GM23338 (cell line): ENCODE data around the gene PITX1. TPM values are rescaled to one million over a fixed set of nuclear protein-coding genes. Genes with fewer than 3 reads are reported as not detected.

Experiments used
- ATAC-seq: fragments of 200-7000 bp; cut with Tn5 transposase; 3 replicates; pipeline ENCODE4 v1.9.1; 2020
- DNase-seq: peaks from one replicate; pipeline ENCODE4 v3.0.0-alpha.2; 2015; ENCODE audit warnings: low spot score
- H2AFZ ChIP-seq: fragments of 200-600 bp; sonication (generic); 2 replicates; pipeline ENCODE4 v1.8.0; 2016; ENCODE audit warnings: antibody characterized with exemption, mild to moderate bottlenecking, moderate library complexity
- H3F3A ChIP-seq: fragments of 200-600 bp; sonication (generic); replicated peaks from 2 replicates; pipeline ENCODE4 v1.8.0; 2017; ENCODE audit warnings: antibody characterized with exemption, mixed run types, low read depth
- H3K27ac ChIP-seq: fragments of 200-600 bp; sonication (generic); 2 replicates; pipeline ENCODE4 v1.6.1; 2016; ENCODE audit warnings: low read depth
- H3K27me3 ChIP-seq: fragments of 200-600 bp; sonication (generic); 2 replicates; pipeline ENCODE4 v1.8.0; 2016; ENCODE audit warnings: mild to moderate bottlenecking, mixed run types, moderate library complexity; ENCODE audit not compliant: insufficient read depth
- H3K36me3 ChIP-seq: fragments of 200-600 bp; sonication (generic); 2 replicates; pipeline ENCODE4 v1.8.0; 2016; ENCODE audit warnings: mild to moderate bottlenecking; ENCODE audit not compliant: insufficient read depth
- H3K4me1 ChIP-seq: fragments of 200-600 bp; sonication (generic); 2 replicates; pipeline ENCODE4 v1.8.0; 2016; ENCODE audit warnings: mild to moderate bottlenecking, moderate library complexity; ENCODE audit not compliant: insufficient read depth
- H3K4me2 ChIP-seq: fragments of 200-600 bp; sonication (generic); 2 replicates; pipeline ENCODE4 v1.7.1; 2017; ENCODE audit warnings: mixed run types
- H3K4me3 ChIP-seq: fragments of 200-600 bp; sonication (generic); 2 replicates; pipeline ENCODE4 v1.6.1; 2016; ENCODE audit warnings: mixed run types
- H3K79me2 ChIP-seq: fragments of 200-600 bp; sonication (generic); replicated peaks from 2 replicates; pipeline ENCODE4 v1.8.0; 2017; ENCODE audit warnings: mild to moderate bottlenecking; ENCODE audit not compliant: insufficient read depth
- H3K9me2 ChIP-seq: fragments of 200-600 bp; sonication (generic); 2 replicates; pipeline ENCODE4 v1.8.0; 2017; ENCODE audit not compliant: insufficient read depth
- H4K20me1 ChIP-seq: fragments of 200-600 bp; sonication (generic); replicated peaks from 2 replicates; pipeline ENCODE4 v1.8.0; 2017; ENCODE audit warnings: mild to moderate bottlenecking; ENCODE audit not compliant: insufficient read depth
- H3K27ac Mint-ChIP-seq: 2 replicates; pipeline ENCODE4 v1.8.0; 2020; ENCODE audit warnings: inconsistent platforms, mild to moderate bottlenecking, moderate library complexity, mixed read lengths
- H3K27me3 Mint-ChIP-seq: 3 replicates; pipeline ENCODE4 v1.8.0; 2022; ENCODE audit warnings: low read depth, mild to moderate bottlenecking, moderate library complexity, mixed read lengths, inconsistent platforms; ENCODE audit not compliant: insufficient read depth, poor library complexity
- H3K36me3 Mint-ChIP-seq: 3 replicates; pipeline ENCODE4 v1.8.0; 2021; ENCODE audit warnings: low read depth, mild to moderate bottlenecking, inconsistent platforms, moderate library complexity, mixed read lengths
- H3K4me1 Mint-ChIP-seq: 3 replicates; pipeline ENCODE4 v1.8.0; 2020; ENCODE audit warnings: mild to moderate bottlenecking, inconsistent platforms, mixed read lengths
- H3K4me3 Mint-ChIP-seq: 3 replicates; pipeline ENCODE4 v1.8.0; 2021; ENCODE audit warnings: moderate library complexity, mild to moderate bottlenecking, inconsistent platforms, mixed read lengths
- H3K9me3 Mint-ChIP-seq: 3 replicates; pipeline ENCODE4 v1.8.0; 2020; ENCODE audit warnings: moderate library complexity, mild to moderate bottlenecking, inconsistent platforms, mixed read lengths
- EZH2 ChIP-seq: fragments of 200-600 bp; sonication (generic); IDR thresholded peaks from one replicate; pipeline ENCODE4 v1.8.0; 2017; ENCODE audit warnings: antibody characterized with exemption, mild to moderate bottlenecking, low read depth; ENCODE audit not compliant: unreplicated experiment
- EZH2phosphoT487 ChIP-seq: fragments of 200-600 bp; sonication (generic); IDR thresholded peaks from one replicate; pipeline ENCODE4 v1.8.1; 2018; ENCODE audit warnings: antibody characterized with exemption; ENCODE audit not compliant: unreplicated experiment
- ZNF331 ChIP-seq: fragments of 250-450 bp; sonication (Bioruptor Pico); IDR thresholded peaks from 2 replicates; pipeline ENCODE4 v1.5.0; 2020; ENCODE audit warnings: low read depth, mild to moderate bottlenecking, moderate library complexity
- polyA plus RNA-seq: library from polyadenylated mRNA; unstranded; fragments of >200 nt; fragmentation: Nextera tagmentation; extraction: Ambion mirVana; gene quantifications from 2 replicates; pipeline ENCODE4 v1.2.1, GENCODE V29; 2016
- total RNA-seq: library from RNA; depleted of rRNA; stranded (reverse); fragments of >200 nt; shearing (Covaris generic); gene quantifications from 2 replicates; pipeline ENCODE4 v1.2.3, GENCODE V29; 2014
- TF ChIP-seq, protein P1 (sequence below): IDR thresholded peaks from 2 replicates; pipeline ENCODE4 v1.6.1; 2016; ENCODE audit warnings: antibody characterized with exemption
- TF ChIP-seq, protein P2 (sequence below): IDR thresholded peaks from one replicate; pipeline ENCODE4 v1.6.1; 2018; ENCODE audit warnings: antibody characterized with exemption; ENCODE audit not compliant: unreplicated experiment
- TF ChIP-seq, protein P3 (sequence below): fragments of 250-450 bp; sonication (Bioruptor Pico); IDR thresholded peaks from 2 replicates; pipeline ENCODE4 v1.5.0; 2020; ENCODE audit warnings: mild to moderate bottlenecking, moderate library complexity

The PITX1 gene
- total and polyA plus RNA-seq, 2 experiments from 2014 or later, result not detected

DNA sequence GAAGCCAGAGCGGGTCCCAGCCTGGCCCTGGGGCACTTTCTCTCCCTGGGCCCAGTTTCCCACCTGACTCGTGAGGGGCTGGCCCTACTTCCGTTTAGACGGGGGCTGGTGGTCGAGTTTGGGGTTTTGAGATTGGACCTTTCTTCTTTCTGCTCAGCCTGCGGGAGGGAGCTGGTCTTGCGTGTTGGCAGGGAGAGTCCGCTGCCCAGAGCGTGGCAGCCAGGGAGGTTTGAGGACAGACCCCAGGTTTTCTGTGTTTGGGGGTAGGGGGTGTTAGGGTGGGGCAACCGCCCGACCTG is 6.0 kb upstream of the PITX1 start:
- H3K9me3 Mint-ChIP-seq, result peaks cover 7% of the 10 kb centered on the region; the same call in 2 of the 3 replicates
- no peak overlapping the region for H3K27ac ChIP-seq
- H3K79me2 ChIP-seq, result no peaks in the 10 kb centered on the region
- H3F3A ChIP-seq, result peaks cover 10% of the 10 kb centered on the region
- H3K36me3 Mint-ChIP-seq, result no peaks in the 10 kb centered on the region
- H3K36me3 ChIP-seq, result no peaks in the 10 kb centered on the region
- peak; percentile 34 for ATAC-seq
- peaks cover 9% of the 10 kb centered on the region for H3K4me1 Mint-ChIP-seq
- H3K27me3 ChIP-seq, result peaks cover 100% of the 10 kb centered on the region
- peak overlapping the region; percentile 95 for H2AFZ ChIP-seq
- H3K9me2 ChIP-seq, result no peaks in the 10 kb centered on the region
- H3K4me3 ChIP-seq, result peak overlapping the region; percentile 55
- H3K27me3 Mint-ChIP-seq, result peaks cover 96% of the 10 kb centered on the region
- peaks cover 1% of the 10 kb centered on the region; the same call in 1 of the 2 replicates for H3K4me1 ChIP-seq
- H3K4me3 Mint-ChIP-seq, result peak overlapping the region; percentile 68
- DNase-seq, result peak; percentile 79
- peak overlapping the region; percentile 83 for H3K4me2 ChIP-seq
- TF ChIP-seq, protein P1, sequence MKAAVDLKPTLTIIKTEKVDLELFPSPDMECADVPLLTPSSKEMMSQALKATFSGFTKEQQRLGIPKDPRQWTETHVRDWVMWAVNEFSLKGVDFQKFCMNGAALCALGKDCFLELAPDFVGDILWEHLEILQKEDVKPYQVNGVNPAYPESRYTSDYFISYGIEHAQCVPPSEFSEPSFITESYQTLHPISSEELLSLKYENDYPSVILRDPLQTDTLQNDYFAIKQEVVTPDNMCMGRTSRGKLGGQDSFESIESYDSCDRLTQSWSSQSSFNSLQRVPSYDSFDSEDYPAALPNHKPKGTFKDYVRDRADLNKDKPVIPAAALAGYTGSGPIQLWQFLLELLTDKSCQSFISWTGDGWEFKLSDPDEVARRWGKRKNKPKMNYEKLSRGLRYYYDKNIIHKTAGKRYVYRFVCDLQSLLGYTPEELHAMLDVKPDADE, result no peak
- TF ChIP-seq ZNF331 (CRISPR knock-in tag), result no peak
- TF ChIP-seq, protein P2, sequence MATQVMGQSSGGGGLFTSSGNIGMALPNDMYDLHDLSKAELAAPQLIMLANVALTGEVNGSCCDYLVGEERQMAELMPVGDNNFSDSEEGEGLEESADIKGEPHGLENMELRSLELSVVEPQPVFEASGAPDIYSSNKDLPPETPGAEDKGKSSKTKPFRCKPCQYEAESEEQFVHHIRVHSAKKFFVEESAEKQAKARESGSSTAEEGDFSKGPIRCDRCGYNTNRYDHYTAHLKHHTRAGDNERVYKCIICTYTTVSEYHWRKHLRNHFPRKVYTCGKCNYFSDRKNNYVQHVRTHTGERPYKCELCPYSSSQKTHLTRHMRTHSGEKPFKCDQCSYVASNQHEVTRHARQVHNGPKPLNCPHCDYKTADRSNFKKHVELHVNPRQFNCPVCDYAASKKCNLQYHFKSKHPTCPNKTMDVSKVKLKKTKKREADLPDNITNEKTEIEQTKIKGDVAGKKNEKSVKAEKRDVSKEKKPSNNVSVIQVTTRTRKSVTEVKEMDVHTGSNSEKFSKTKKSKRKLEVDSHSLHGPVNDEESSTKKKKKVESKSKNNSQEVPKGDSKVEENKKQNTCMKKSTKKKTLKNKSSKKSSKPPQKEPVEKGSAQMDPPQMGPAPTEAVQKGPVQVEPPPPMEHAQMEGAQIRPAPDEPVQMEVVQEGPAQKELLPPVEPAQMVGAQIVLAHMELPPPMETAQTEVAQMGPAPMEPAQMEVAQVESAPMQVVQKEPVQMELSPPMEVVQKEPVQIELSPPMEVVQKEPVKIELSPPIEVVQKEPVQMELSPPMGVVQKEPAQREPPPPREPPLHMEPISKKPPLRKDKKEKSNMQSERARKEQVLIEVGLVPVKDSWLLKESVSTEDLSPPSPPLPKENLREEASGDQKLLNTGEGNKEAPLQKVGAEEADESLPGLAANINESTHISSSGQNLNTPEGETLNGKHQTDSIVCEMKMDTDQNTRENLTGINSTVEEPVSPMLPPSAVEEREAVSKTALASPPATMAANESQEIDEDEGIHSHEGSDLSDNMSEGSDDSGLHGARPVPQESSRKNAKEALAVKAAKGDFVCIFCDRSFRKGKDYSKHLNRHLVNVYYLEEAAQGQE, result no peak
- no peak for TF ChIP-seq EZH2phosphoT487
- peak; percentile 62 for TF ChIP-seq EZH2
- TF ChIP-seq, protein P3, sequence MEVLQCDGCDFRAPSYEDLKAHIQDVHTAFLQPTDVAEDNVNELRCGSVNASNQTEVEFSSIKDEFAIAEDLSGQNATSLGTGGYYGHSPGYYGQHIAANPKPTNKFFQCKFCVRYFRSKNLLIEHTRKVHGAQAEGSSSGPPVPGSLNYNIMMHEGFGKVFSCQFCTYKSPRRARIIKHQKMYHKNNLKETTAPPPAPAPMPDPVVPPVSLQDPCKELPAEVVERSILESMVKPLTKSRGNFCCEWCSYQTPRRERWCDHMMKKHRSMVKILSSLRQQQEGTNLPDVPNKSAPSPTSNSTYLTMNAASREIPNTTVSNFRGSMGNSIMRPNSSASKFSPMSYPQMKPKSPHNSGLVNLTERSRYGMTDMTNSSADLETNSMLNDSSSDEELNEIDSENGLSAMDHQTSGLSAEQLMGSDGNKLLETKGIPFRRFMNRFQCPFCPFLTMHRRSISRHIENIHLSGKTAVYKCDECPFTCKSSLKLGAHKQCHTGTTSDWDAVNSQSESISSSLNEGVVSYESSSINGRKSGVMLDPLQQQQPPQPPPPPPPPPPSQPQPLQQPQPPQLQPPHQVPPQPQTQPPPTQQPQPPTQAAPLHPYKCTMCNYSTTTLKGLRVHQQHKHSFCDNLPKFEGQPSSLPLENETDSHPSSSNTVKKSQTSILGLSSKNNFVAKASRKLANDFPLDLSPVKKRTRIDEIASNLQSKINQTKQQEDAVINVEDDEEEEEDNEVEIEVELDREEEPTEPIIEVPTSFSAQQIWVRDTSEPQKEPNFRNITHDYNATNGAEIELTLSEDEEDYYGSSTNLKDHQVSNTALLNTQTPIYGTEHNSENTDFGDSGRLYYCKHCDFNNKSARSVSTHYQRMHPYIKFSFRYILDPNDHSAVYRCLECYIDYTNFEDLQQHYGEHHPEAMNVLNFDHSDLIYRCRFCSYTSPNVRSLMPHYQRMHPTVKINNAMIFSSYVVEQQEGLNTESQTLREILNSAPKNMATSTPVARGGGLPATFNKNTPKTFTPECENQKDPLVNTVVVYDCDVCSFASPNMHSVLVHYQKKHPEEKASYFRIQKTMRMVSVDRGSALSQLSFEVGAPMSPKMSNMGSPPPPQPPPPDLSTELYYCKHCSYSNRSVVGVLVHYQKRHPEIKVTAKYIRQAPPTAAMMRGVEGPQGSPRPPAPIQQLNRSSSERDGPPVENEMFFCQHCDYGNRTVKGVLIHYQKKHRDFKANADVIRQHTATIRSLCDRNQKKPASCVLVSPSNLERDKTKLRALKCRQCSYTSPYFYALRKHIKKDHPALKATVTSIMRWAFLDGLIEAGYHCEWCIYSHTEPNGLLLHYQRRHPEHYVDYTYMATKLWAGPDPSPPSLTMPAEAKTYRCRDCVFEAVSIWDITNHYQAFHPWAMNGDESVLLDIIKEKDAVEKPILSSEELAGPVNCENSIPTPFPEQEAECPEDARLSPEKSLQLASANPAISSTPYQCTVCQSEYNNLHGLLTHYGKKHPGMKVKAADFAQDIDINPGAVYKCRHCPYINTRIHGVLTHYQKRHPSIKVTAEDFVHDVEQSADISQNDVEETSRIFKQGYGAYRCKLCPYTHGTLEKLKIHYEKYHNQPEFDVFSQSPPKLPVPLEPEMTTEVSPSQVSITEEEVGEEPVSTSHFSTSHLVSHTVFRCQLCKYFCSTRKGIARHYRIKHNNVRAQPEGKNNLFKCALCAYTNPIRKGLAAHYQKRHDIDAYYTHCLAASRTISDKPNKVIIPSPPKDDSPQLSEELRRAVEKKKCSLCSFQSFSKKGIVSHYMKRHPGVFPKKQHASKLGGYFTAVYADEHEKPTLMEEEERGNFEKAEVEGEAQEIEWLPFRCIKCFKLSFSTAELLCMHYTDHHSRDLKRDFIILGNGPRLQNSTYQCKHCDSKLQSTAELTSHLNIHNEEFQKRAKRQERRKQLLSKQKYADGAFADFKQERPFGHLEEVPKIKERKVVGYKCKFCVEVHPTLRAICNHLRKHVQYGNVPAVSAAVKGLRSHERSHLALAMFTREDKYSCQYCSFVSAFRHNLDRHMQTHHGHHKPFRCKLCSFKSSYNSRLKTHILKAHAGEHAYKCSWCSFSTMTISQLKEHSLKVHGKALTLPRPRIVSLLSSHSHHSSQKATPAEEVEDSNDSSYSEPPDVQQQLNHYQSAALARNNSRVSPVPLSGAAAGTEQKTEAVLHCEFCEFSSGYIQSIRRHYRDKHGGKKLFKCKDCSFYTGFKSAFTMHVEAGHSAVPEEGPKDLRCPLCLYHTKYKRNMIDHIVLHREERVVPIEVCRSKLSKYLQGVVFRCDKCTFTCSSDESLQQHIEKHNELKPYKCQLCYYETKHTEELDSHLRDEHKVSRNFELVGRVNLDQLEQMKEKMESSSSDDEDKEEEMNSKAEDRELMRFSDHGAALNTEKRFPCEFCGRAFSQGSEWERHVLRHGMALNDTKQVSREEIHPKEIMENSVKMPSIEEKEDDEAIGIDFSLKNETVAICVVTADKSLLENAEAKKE (CRISPR knock-in tag), result no peak
- H3K27ac Mint-ChIP-seq, result no peak overlapping the region
- H4K20me1 ChIP-seq, result peaks cover 23% of the 10 kb centered on the region
